Measurements from ENCODE around the gene IFNGR1. TPM values are rescaled to one million over a fixed set of nuclear protein-coding genes. Genes with fewer than 3 reads are reported as not detected.

IFNGR1 gene
- total RNA-seq, 1 experiment from 2014 or later: 27.1 TPM

- H3K9me2 ChIP-seq (ENCODE audit: insufficient read depth): no peaks in the 10 kb centered on the region
- H3K36me3 ChIP-seq (ENCODE audit: control insufficient read depth in 1 of 2, insufficient read depth in 2 of 2, low read length in 2 of 2): no peaks in the 10 kb centered on the region
- no peak overlapping the region for H3K4me3 ChIP-seq (replicated peaks in 1 of 2; ENCODE audit: low read depth in 1 of 2, low read length in 2 of 2)
- H3K79me2 ChIP-seq (ENCODE audit: insufficient read depth, low read length): no peaks in the 10 kb centered on the region
- no peak overlapping the region for H2AFZ ChIP-seq (ENCODE audit: low read depth, low read length, poor library complexity, severe bottlenecking)
- ATAC-seq: no peak
- no peak for DNase-seq (ENCODE audit: low read depth, low spot score)
- BruUV-seq (replicated peaks): no TSS peak
- H3K9me3 ChIP-seq (ENCODE audit: control insufficient read depth in 1 of 2, insufficient read depth in 1 of 2, low read depth in 1 of 2, low read length in 2 of 2): no peaks in the 10 kb centered on the region
- ChIA-PET POLR2A (no interaction called here), RAD21 (ENCODE audit: low non-redundant PET in 1 of 2, low total read pairs in 2 of 2, uncharacterized antibody in 2 of 2, unreplicated experiment in 2 of 2) (no interaction called here), CTCF (no interaction called here)
- no peaks in the 10 kb centered on the region for H4K20me1 ChIP-seq (ENCODE audit: insufficient read depth)
- TF ChIP-seq TCF7L2 (IDR thresholded peaks at IDR 0.05; ENCODE audit: borderline replicate concordance, extremely low read depth, insufficient read depth, insufficient read length) (no peak), SRF (IDR thresholded peaks at IDR 0.05; ENCODE audit: low read depth) (no peak), CBX3 (IDR thresholded peaks at IDR 0.05; ENCODE audit: low read depth) (no peak), MAX (IDR thresholded peaks at IDR 0.05) (no peak)
- H3K9ac ChIP-seq (ENCODE audit: low read length): no peak overlapping the region
- H3K27me3 ChIP-seq (ENCODE audit: insufficient read depth, low read length): no peaks in the 10 kb centered on the region
- H3K4me2 ChIP-seq (ENCODE audit: low read length): no peak overlapping the region
- no peak overlapping the region for H3K27ac ChIP-seq (ENCODE audit: low read depth, low read length)
- intact Hi-C loops (cut with micrococcal nuclease): no loop called here
- H3K4me1 ChIP-seq (ENCODE audit: control insufficient read depth in 1 of 2, insufficient read depth in 2 of 2, low read length in 2 of 2): no peaks in the 10 kb centered on the region
Observed at GRCh38 chr6:137227871-137228302, 8.7 kb upstream of the IFNGR1 start.

GRCh38 chr6:137226697-137227096 is 7.5 kb upstream of the IFNGR1 start:
- DNase-seq (ENCODE audit: low read depth, low spot score) (no peak), ATAC-seq (no peak)
- TF ChIP-seq REST (IDR thresholded peaks at IDR 0.05; ENCODE audit: low read depth): no peak
- no peak for TF ChIP-seq ELF1 (IDR thresholded peaks at IDR 0.05; ENCODE audit: borderline replicate concordance, low read depth)
- no peak for TF ChIP-seq JUND (IDR thresholded peaks at IDR 0.05)
- no peak for TF ChIP-seq MAX (IDR thresholded peaks at IDR 0.05)
- H3K27me3 ChIP-seq (ENCODE audit: insufficient read depth, low read length): no peaks in the 10 kb centered on the region
- intact Hi-C loops (cut with micrococcal nuclease): no loop called here
- no peaks in the 10 kb centered on the region for H3K4me1 ChIP-seq (ENCODE audit: control insufficient read depth in 1 of 2, insufficient read depth in 2 of 2, low read length in 2 of 2)
- no peaks in the 10 kb centered on the region for H3K9me2 ChIP-seq (ENCODE audit: insufficient read depth)
- H3K4me2 ChIP-seq (ENCODE audit: low read length): no peak overlapping the region
- BruUV-seq (replicated peaks): no TSS peak
- H3K4me3 ChIP-seq (replicated peaks in 1 of 2; ENCODE audit: low read depth in 1 of 2, low read length in 2 of 2): no peak overlapping the region
- H3K9ac ChIP-seq (ENCODE audit: low read length): no peak overlapping the region
- no peaks in the 10 kb centered on the region for H3K36me3 ChIP-seq (ENCODE audit: control insufficient read depth in 1 of 2, insufficient read depth in 2 of 2, low read length in 2 of 2)
- H4K20me1 ChIP-seq (ENCODE audit: insufficient read depth): no peaks in the 10 kb centered on the region
- H3K79me2 ChIP-seq (ENCODE audit: insufficient read depth, low read length): no peaks in the 10 kb centered on the region
- ChIA-PET CTCF (no interaction called here), POLR2A (no interaction called here), RAD21 (ENCODE audit: low non-redundant PET in 1 of 2, low total read pairs in 2 of 2, uncharacterized antibody in 2 of 2, unreplicated experiment in 2 of 2) (no interaction called here)
- H3K9me3 ChIP-seq (ENCODE audit: control insufficient read depth in 1 of 2, insufficient read depth in 1 of 2, low read depth in 1 of 2, low read length in 2 of 2): no peaks in the 10 kb centered on the region
- no peak overlapping the region for H2AFZ ChIP-seq (ENCODE audit: low read depth, low read length, poor library complexity, severe bottlenecking)
- no peak overlapping the region for H3K27ac ChIP-seq (ENCODE audit: low read depth, low read length)

Measured in HCT116 (cell line).